GM19025 (cell line): ENCODE measurements around the gene DGKD.
"Not testable (repeated sequence)": the region's sequence is repeated elsewhere in the genome, so short reads cannot be mapped to it uniquely, and the experiment has no call there.

Experiments
- ATAC-seq: cut with Tn5 transposase; IDR thresholded peaks from one replicate; pipeline ENCODE4 v1.9.1; 2021; ENCODE audit warnings: mild to moderate bottlenecking, low read depth, moderate library complexity; ENCODE audit not compliant: unreplicated experiment

Gene DGKD

DNA sequence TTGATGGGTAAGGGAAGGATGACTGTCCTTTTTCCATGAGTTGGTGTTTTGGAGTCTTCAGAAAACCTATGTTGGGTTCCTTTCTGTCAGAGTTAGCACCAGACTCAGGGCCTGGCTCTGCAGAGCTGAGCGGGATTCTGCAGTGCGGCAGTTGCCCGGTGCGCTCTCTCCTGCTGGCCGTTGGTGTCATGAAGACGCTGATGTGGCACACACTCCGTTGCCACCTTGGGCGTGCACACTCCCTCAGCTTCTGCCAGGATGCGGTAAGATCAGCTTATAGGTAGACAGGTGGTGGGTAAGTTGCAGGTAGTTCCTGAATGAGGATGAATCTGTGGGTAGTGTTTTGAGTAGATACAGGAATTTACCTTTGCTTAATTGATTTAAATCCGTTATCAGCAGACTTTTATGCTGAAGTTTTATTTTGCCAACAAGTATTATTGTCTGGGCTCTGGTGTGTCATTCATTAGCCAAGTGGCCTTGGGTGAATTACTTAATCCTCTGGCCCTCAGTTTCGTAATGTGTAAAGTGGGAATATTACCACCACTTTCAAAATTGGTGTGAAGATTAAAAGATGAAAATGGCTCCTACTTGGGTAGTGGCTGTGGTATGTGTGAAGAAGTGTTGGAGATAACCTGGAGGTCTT is 26.8 kb downstream of the DGKD start:
- no peak for ATAC-seq

DNA sequence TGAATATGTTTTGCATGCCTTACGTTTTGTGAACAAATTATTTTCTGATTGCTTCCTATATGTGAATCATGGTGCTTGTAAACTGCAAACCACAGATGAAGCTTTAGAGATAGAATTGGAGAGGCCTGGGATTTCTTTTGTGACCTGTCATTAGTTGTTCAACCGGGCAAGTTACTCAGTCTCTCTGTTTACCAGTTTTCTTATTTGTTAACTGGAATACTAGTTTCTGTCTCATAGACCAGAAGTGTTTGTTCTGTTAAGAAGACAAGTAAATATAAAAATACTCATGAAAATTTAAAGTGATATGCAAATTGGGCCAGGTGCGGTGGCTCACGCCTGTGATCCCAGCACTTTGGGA is 27.3 kb downstream of the DGKD start:
- no peak for ATAC-seq

DNA sequence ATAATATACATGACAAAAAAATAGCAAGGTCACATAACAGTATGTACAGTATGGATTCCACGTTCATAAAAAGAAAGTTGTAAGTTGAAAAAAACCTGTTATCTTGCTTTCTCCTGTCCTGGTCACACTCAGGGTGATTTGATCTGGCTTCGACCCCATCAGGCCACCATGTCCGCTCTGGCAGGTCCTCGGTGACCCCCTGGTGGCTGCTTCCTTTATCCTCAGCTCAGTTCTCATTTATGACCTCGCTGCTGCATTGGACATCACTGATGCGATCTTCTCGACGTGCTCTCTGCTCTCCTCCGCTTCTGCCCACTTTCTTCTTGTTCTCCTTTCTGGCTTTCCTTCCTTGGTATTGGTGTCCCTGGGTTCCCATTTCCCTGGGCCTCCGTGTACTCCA is 29.7 kb downstream of the DGKD start:
- no peak for ATAC-seq

DNA sequence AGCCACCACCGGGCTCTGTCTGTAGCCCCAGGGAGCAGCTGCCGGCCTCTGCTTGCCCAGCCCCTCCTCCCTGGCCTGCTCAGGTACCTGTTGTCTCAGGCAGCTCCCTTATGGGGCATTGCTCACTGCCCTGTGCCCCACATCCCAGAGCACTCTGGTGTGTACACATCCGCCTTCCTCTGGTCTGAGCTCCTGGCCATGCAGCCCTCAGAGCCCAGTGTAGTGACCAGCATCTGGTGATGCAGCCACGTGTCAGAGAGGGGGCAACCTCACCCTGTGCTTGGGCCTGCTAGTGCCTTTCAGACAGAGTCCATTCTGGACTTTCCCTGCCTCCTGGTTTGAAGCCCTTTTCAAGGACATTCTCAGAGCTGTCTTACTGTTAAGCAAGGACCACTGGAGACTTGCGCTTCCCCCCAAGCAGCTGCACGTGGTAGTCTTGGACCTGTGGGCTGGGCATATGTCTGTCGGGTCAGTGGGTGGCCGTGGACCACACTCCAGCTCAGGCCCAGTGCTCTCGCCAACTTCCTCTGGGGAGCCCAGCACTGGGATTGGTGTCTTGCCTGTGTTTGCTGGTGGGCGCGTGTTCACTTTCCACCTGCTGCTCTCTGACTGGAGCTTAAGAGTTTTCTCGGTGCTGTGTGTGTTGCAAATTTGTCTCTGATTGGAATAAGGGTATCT is 30.7 kb downstream of the DGKD start:
- no peak for ATAC-seq

DNA sequence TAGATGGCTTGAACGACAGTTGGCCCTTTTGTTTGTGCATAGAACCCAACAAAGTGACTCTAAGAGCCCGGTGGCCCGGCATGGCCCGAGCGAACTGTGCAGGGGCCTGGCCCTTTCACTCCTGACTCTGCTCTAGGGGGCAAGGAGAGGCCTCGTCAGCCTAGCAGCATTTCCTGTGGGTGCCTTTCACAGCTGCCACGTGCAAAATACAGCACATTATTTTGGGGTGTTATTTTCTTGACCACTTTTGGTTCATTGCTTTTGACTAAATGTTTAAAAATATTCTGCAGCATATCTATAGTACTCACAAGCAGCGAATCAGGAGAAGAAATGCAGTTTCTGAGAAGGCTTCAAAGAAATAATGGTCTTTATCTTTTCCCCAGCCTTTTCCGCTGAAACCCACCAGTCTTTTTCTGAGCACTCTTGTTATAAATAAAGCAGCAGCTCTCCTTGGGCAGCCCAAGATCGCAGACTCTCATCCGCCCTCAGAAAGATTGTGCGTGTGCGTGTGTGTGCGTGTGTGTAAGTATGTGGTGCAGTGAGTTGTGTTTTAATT is 31.3 kb downstream of the DGKD start:
- ATAC-seq: no peak

DNA sequence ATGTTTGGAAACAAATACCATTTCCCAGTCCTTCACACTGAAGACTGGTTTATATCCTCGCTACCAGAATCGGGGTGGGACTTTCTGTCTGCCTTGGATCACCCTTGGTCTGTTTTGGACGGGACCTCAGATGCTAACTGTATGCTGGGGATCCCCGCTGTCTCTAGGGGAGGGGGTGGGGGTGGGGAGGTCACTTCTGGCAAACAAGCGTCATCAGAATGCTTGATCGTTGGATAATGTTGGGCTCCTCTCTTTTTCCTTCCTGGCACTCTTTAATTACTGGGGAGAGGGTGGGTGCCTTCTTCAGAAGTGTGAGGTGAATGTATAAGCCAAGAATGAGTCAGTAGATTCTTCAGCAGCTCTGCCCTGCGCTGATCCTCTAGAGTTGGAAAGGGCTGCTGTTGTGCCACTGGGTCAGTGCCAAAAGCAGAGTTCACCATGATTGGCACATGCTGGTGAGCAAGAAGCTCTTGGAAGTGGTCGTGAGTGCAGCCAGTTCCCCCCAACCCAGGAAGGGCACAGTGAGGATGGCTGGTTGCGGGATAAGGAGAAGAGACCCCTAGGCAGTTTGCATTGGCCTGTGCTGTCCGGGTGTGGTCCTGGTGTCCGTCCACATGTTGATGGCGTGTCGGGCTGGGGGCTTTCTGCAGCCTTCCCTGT is 32.2 kb downstream of the DGKD start:
- ATAC-seq: no peak

DNA sequence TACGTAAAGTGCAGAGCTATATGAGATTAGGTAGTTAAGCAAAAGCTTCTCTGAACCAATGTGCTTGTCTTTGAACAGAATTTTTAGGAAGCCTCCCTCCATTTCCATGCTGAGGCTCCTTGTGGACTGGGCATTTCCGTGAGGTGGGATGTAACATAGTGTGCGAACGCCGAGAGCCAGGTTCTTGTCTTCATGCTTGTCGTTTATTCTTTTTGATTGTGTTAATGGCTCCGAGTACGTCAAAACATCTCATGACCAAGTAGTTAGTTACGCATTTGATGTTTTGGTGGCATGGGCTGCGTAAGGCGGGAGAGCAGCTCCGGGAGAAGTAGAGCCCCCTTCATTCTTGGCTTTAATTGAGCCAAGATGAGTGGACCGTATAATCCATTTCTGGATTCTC is 32.9 kb downstream of the DGKD start:
- ATAC-seq: no peak

DNA sequence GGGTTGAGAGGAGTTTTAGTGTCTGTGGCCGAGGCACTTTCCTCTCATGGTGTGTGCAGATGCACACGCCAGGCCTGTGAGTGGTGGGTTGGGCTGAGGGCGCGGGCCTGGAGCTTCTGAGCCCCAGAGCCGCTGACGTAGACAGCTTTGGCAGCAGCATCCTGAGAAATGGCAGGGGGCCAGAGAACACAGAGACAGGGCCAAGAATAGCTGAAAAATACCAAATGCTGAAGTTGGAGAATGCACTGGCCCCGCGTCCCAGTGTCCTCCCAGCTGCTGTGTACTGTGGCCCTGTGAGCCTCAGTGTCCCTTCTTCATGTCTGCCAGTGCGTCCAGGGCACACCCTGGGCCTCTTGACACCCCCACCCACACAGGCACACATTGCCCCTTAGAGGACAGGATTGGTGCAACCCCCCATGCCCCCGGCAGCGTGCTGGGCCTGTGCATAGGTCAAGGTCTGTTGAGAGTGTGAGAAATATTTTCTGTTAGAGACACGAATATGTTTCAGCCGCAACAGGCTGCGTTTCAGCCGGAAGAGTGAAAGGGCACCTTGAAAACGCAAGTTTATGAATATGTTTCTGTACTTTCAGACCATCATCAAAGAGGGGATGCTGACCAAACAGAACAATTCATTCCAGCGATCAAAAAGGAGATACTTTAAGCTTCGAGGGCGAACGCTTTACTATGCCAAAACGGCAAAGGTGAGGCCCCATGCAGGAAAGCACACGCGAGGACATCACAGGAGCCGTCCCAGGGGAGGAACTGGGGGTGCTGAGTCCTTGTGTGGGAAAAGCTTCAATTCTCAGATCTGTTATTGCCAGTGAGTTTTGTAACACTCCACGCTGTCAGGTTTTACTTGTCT is 33.6 kb downstream of the DGKD start:
- ATAC-seq: no peak

DNA sequence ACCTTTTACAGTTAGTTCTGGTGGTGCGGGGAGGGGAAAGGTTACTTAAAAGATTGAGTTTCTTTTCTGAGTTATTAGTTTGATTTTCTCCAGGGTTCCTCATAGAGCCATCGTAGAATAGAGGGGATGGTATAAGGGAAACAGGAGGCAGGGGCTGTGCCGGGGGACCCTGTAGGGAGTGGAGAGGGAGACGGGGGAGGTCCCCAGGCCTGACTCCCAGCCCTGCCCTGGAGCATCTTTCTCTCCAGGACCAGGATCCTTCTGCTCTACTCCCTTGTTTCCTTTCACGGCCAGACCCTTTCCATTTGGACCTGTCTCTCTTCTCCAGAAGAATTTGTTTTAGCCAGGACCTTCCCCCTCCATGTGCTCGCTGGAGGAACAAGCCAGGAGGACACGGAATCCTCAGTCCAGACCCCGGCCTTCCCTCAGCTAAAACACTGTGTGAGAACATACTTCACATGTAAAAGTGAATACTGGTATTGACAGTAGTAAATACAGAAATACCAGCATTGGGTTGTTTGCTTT is 35.4 kb downstream of the DGKD start:
- no peak for ATAC-seq

DNA sequence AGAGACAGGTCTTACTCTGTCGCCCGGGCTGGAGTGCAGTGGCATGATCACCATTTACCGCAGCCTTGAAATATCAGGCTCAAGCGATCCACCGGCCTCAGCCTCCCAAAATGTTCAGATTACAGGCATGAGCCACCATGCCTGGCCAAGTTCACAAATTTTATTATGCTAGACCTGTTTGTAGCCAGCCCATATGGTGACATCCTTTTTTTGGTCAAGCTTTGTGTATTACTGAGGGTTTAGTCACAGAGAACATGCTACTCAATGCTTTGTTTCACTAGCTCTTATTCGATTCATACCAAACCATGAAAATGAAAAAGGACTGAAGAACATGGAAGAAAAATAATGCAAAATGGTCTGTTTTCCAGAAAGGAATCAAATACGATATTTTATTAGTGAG is 41.4 kb downstream of the DGKD start:
- ATAC-seq: no peak

DNA sequence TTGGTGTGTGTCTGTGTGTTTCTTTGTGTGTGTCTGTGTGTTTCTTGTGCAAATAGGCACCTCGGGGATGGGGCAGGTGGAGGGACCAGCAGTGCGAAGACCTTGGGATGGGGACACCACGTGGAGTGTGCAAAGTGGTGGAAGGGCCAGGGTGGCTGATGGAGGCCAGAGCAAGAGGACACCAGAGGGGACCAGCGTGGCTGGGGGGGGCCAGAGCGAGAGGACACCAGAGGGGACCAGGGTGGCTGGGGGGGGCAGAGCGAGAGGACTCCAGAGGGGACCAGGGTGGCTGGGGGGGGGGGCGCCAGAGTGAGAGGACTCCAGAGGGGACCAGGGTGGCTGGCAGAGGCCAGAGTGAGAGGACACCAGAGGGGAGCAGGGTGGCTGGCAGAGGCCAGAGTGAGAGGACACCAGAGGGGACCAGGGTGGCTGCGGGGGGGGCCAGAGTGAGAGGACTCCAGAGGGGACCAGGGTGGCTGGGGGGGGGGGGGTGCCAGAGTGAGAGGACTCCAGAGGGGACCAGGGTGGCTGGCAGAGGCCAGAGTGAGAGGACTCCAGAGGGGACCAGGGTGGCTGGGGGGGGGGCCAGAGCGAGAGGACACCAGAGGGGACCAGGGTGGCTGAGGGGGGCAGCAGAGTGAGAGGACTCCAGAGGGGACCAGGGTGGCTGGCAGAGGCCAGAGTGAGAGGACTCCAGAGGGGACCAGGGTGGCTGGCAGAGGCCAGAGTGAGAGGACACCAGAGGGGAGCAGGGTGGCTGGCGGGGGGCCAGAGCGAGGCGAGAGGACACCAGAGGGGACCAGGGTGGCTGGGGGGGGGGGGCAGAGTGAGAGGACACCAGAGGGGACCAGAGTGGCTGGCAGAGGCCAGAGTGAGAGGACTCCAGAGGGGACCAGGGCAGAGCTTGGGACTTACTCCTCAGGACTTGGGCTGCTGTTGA is 42.7 kb downstream of the DGKD start:
- not testable (repeated sequence) for ATAC-seq

DNA sequence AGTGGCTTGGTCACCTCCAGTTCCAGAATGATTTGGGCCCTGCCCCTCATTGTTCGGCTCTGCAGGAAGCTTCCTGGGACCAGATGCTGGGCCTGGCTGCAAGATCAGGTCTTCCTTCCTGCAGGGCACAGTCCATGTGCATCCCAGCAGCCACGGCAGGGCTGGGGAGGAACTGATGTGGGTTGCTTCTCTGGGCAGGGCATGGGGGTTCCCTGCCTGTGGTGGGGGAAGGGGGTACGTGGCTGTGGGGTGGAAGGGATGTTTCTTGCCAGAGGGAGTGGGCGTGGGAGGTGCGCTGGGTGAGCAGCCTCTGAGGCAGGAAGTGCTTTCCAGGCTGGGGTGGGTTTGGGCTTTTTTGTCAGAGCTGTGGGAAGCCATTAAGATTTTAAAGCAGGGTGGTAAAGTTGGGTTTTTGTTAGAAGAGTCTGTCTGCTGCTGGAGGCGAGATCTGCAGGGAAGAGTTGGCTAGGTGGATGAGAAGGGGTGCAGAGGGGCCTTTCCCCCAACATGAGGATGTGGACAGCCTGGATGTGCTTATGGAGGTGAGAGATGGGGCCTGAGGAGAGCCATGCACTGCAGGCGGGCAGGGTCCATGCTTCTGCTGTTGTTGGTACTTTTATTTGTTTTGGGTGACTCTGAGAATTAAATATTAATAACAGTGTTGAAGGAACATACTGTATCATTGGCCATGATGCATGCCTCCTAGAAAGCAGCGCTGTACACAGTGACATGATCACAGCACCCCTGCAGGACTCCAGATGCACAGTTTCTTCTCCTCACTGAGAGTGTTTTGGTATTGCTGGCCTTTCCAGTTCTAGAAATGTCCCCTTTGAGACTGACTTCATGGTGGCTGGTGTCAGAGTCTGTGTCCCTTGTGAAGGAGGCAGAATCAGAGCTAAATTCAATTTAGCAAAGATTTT is 45.3 kb downstream of the DGKD start:
- ATAC-seq: no peak

DNA sequence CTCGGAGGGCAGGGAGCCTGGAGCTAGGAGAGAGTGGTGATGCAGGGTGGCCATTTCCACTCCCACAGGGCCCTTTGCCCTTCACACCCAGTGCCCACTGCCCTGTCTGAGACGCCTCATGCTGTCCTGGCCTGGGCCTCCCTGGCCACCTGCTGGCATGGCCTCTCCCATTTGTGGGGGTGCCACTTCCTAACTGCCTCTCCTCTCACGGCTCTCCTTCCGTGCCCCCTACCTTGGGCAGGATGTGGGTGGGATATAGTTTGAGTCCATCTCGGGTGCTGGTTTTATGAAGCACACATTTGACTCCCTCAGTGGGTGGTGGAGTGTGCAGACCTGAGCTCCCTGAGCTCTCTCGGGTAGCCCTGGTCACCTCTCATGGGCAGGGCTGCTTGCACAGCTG is 46.0 kb downstream of the DGKD start:
- ATAC-seq: no peak

DNA sequence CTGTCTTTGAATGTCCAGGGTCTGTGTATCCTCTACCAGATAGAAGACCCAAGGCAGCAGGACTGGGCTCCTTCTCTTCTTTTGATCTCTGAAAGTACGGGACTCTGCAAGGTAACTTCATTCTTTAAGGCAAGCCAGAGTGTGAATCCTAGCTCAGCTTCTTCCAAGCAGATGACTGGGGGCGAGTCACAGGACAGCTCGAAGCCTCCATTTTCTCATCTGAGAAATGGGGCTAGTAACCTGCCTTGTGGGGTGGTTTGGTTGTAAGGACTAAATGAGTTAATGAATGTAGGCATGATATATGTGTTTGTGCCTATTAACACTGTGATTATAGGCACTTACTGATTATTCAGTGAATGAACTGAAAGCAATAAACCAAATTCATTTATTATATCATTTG is 46.7 kb downstream of the DGKD start:
- no peak for ATAC-seq

DNA sequence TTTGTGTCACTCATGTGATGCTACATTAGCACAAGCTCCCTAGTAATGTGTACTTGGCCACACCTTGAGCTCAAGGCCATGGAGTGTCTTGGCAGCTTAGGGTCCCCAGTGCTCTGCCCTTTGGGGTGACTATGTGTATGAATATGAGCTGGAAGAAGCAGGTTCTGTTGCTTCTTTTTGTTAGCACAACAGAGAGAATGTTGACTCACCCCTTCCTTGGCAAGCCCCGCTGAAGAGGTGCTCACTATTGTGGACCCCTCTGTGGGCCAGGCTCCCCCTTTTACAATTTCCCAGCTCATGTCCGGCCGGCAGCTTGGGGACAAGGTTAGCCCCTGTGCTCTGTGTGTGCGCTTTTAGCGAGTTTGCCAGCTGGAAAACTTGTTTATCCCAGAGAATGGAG is 48.1 kb downstream of the DGKD start:
- no peak for ATAC-seq

DNA sequence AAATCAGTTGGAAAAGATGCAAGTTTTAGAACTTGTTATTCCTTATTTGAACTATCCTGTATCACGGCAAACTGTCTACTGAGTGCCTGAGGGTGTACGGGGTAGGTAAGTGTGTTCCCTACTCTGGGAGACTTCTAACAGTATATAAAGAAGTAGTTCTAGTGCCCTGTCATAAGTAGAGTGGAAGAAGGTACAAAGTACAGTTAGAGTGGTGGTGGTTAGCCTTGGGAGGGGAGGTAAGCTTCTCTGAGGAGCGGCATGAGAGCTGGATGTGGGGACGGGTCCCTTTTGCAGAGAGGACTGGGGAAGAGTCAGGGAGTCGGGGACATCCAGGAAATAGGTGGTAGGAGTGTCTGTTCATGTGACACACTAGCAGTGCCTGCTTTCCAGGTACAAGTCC is 48.5 kb downstream of the DGKD start:
- no peak for ATAC-seq

DNA sequence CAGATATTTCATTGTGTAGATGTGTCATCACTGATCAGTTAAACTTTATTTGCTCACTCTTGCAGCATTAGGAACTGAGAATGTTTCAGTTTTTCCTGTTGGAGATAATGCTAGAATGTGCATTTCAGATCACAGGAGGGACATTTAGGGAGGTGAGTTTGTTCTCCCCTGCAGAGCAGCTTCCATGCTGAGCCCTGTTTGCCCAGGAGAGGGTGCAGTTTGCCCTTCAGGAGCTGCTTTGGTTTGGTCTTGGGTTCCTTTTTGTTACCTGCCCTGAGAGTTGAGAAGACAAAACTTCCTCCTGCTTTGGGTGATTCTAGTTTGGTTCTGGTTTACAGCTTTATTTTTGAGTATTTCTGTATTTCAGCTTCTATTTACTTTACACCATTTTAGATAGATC is 49.9 kb downstream of the DGKD start:
- ATAC-seq: no peak

DNA sequence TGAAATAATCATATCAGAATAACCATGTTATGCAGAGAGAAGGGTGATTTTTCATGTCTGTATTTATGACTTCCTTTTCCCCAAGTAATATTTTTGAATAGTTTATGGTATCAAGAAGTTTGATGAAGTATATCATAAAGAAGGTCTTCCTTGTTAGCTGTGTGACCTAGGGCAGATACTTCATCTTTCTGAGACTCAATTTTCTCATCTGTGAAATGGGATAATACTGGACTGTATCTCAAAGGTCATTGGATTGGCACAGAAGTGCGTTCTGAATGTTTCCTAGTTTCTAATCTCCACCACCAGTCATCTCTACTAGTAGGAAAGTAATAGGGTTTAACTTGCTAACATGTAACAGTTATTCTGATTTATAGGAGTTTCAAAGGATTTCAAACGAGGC is 52.6 kb downstream of the DGKD start:
- no peak for ATAC-seq

DNA sequence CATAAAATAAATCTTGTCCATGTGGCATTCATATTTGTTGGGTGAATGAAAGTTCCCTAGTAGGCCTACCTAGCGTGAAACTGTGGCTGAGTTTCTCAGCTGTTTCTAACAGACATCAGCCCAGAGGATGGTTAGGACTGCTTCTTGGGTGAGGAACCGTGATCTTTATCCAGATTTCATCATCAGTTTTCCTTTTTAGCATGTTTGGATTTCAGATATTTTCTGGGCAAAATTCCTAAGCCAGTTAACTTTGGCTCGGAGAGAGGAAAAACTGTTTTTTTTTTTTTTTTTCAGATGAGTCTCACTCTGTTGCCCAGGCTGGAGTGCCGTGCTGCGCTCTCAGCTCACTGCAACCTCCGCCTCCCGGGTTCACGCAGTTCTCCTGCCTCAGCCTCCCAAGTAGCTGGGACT is 53.5 kb downstream of the DGKD start:
- no peak for ATAC-seq
